ENCODE data around the gene CLDN6.

The CLDN6 gene

DNA sequence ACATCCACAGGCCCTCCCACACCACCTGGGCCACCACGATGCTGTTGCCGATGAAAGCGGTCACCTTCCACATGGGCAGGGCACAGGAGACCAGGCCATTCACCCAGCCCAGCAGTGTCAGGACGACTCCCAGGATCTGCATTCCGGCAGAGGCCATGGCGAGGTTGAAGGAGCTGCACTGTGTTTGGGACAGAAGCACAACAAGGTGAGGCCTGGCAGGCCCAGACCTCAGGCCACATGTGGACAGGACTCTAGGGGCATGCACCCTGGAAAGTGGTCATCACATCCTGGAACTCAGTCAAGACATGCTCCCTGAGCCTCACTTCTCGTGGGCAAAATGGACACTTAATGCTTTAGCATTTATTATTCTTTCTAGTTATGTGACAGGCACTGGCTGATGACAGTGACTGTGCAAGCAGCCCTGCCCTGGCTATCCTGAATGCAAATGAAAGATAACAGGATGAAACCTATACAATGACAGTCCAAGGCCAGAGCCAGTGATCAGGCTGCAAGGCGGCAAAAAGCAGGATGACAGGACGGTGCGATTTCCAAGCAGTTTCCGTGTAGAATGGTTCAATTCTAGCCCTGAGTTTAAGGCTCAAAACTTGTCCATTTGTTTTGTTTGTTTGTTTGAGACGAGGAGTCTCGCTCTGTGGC, 2.0 kb downstream of the CLDN6 start:
- no peak for DNase-seq (ENCODE audit: low read depth)
- no peak overlapping the region for H3K4me3 ChIP-seq (ENCODE audit: low read depth, low read length)
- TF ChIP-seq CTCF (IDR thresholded peaks at IDR 0.05; ENCODE audit: insufficient read depth, low read depth, low read length, missing control alignments): no peak

DNA sequence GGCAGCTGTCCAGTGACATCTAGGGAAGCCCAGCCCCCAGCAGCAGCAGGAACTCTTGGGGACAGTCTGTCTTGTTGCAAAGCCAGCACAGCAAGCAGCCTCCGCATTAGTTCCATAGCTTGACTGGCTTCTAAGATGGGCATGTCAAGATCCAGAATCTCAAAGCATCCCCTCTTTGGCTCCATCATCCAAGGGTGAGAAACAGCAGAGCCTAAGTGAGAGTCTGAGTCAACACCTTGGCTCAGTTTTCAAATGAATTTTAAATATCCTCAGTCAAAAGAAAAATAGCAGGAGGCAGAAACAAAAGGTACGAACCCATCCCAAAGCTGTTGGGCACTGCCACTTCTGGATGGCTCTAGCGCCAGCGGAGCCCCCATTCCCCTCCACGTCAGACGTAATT, 3.0 kb downstream of the CLDN6 start:
- no peak for DNase-seq (ENCODE audit: low read depth)
- H3K4me3 ChIP-seq (ENCODE audit: low read depth, low read length): no peak overlapping the region
- no peak for TF ChIP-seq CTCF (IDR thresholded peaks at IDR 0.05; ENCODE audit: insufficient read depth, low read depth, low read length, missing control alignments)

DNA sequence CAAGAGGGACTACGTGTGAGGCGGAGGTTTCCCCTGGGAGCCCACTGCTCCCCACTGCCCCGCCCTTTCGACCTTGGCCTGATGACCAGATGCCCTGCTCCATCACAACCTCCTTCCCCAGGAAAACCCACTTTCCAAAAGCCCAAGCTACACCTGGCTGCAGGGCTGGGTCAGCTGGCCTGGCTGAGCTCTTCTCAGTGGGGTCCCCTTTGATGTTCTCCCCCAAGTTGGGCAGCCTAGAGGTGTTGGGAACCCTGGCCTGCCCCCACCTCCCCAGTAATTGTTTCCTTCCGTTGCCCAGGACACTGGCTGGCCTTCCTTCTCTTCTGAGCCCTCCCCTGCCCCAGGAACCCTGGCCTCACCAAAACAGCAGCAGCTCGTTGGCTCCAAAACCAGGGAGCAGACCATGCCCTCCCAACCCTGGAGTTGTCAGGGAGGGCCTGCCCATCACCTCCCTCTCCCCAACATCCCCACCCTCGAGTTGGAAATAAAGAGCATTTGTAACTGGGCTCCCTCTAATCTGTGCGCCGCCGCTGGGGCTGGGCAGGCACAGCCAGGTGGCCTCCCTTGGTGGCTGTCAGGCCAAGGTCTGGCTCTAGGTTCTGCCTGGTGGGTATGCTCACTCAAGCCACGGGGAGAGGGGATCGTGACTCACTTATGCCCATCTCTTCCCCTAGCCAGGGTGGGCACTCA, 3.8 kb downstream of the CLDN6 start:
- no peak for DNase-seq (ENCODE audit: low read depth)
- no peak overlapping the region for H3K4me3 ChIP-seq (ENCODE audit: low read depth, low read length)
- TF ChIP-seq CTCF (IDR thresholded peaks at IDR 0.05; ENCODE audit: insufficient read depth, low read depth, low read length, missing control alignments): no peak

GRCh38 chr16:3013491-3013951, 4.5 kb downstream of the CLDN6 start:
- H3K4me3 ChIP-seq (ENCODE audit: low read depth, low read length): no peak overlapping the region
- TF ChIP-seq CTCF (IDR thresholded peaks at IDR 0.05; ENCODE audit: insufficient read depth, low read depth, low read length, missing control alignments): no peak
- no peak for DNase-seq (ENCODE audit: low read depth)

DNA sequence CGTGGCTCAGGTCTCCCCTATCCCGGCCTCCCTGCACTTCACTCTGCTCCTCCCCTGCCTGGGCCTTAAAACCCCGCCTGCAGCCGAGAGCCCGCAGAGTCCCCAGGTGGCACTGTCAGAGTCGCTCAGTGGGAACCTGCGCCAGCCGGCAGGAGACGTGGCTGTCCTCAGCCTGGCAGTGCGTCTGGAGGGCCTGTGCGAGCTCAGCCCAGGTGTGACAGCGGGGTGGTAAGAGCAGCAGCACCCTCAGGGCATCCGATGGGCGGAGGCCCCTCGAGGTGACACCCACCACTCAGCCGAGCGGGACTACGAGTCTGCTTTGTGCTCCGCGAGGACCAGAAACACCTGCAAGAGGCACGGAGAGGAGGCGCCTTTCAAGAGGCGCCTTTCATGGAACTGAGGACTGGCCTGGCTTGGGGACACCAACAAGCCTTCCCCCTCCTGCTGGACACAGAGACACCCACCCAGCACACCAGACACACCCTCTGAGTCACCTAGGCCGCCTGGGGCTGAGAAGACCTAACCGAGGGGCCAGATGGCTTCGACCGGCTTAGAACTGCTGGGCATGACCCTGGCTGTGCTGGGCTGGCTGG, 5.1 kb downstream of the CLDN6 start, which contains the start of gene CLDN9:
CLDN9 (plus strand) TSS at position 96 of the 593 bp plus-strand sequence; CDS start at position 536, 440 bp downstream.
- no peak for DNase-seq (ENCODE audit: low read depth)
- H3K4me3 ChIP-seq (ENCODE audit: low read depth, low read length): no peak within 1 kb of the TSS
- no peak for TF ChIP-seq CTCF (IDR thresholded peaks at IDR 0.05; ENCODE audit: insufficient read depth, low read depth, low read length, missing control alignments)

DNA sequence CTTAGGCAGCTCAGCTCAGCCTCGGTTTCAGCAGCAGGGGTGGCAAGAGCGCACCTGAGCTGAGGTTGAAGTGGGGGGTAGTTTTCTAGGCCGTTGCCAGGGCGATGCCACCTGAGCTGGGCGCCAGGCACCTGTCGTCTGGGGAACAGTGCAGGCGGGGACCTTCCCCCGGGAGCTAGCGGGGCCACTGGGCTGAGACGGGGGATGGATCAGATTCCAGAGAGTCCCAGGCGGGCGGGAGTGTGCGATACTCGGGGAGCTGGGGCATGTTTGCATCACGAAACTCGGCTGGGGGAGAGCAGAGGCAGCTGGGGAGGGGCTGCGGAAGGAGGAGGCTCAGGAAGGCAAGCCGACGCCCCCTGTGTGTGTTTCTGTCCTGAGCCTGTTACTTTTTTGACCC, 5.7 kb downstream of the CLDN6 start:
- H3K4me3 ChIP-seq (ENCODE audit: low read depth, low read length): no peak overlapping the region
- no peak for TF ChIP-seq CTCF (IDR thresholded peaks at IDR 0.05; ENCODE audit: insufficient read depth, low read depth, low read length, missing control alignments)
- DNase-seq (ENCODE audit: low read depth): no peak
